HEK293T (cell line): Measurements from ENCODE around the gene ANXA6.

Experiments used
- ARNT ChIP-seq: fragments of 450-650 bp; IDR thresholded peaks from 2 replicates; pipeline ENCODE4 v1.6.1; 2017; ENCODE audit warnings: mild to moderate bottlenecking
- ELF4 ChIP-seq: fragments of 450-650 bp; IDR thresholded peaks from 2 replicates; pipeline ENCODE4 v1.6.1; 2017; ENCODE audit warnings: antibody characterized with exemption
- FOXA1 ChIP-seq: fragments of 450-650 bp; IDR thresholded peaks from 2 replicates; pipeline ENCODE4 v1.6.1; 2016; ENCODE audit warnings: mild to moderate bottlenecking
- FOXK2 ChIP-seq: fragments of 450-650 bp; IDR thresholded peaks from 2 replicates; pipeline ENCODE4 v1.6.1; 2016; ENCODE audit warnings: mild to moderate bottlenecking
- HDGF ChIP-seq: fragments of 450-650 bp; IDR thresholded peaks from 2 replicates; pipeline ENCODE4 v1.6.1; 2017; ENCODE audit warnings: antibody characterized with exemption, borderline replicate concordance
- L3MBTL2 ChIP-seq: fragments of 450-650 bp; conservative IDR thresholded peaks from 2 replicates; pipeline ENCODE4 v1.6.1; 2016; ENCODE audit warnings: mild to moderate bottlenecking
- LEF1 ChIP-seq: fragments of 450-650 bp; IDR thresholded peaks from 2 replicates; pipeline ENCODE4 v1.6.1; 2017; ENCODE audit warnings: mild to moderate bottlenecking, borderline replicate concordance
- NFRKB ChIP-seq: fragments of 450-650 bp; IDR thresholded peaks from 2 replicates; pipeline ENCODE4 v1.6.1; 2016; ENCODE audit warnings: mild to moderate bottlenecking, moderate library complexity
- SP1 ChIP-seq: fragments of 450-650 bp; IDR thresholded peaks from 2 replicates; pipeline ENCODE4 v1.6.1; 2017
- SUZ12 ChIP-seq: fragments of 450-650 bp; IDR thresholded peaks from 2 replicates; pipeline ENCODE4 v1.6.1; 2016; ENCODE audit warnings: mild to moderate bottlenecking

- no peak for TF ChIP-seq SUZ12
- TF ChIP-seq ELF4, result no peak
- TF ChIP-seq SP1, result no peak
- no peak for TF ChIP-seq FOXK2
- TF ChIP-seq LEF1, result no peak
- TF ChIP-seq HDGF, result no peak
- TF ChIP-seq ARNT, result no peak
- TF ChIP-seq NFRKB, result no peak
- no peak for TF ChIP-seq L3MBTL2
- no peak for TF ChIP-seq FOXA1
Observed at GRCh38 chr5:151167022-151167421, 9.4 kb upstream of the ANXA6 start.
